LHCN-M2 (cell line): ENCODE measurements around the gene APCDD1. TPM values are rescaled to one million over a fixed set of nuclear protein-coding genes. Genes with fewer than 3 reads are reported as not detected.
"Not testable (repeated sequence)": the region's sequence is repeated elsewhere in the genome, so short reads cannot be mapped to it uniquely, and the experiment has no call there.

ENCODE experiments used
- DNase-seq: peaks from one replicate; pipeline ENCODE4 v3.0.0-alpha.2; 2012; ENCODE audit warnings: low read depth
- total RNA-seq: library from RNA; depleted of rRNA; stranded (reverse); fragments of >200 nt; gene quantifications from 2 replicates; pipeline ENCODE4 v1.2.3, GENCODE V29; 2014

Gene APCDD1
- total RNA-seq, 1 experiment from 2014 or later: 8.2 TPM

- no peak for DNase-seq
Observed at GRCh38 chr18:10490401-10491165, 36.1 kb downstream of the APCDD1 start.

- peak; percentile 70 for DNase-seq
Observed at GRCh38 chr18:10495936-10496335, 41.5 kb downstream of the APCDD1 start.

DNA sequence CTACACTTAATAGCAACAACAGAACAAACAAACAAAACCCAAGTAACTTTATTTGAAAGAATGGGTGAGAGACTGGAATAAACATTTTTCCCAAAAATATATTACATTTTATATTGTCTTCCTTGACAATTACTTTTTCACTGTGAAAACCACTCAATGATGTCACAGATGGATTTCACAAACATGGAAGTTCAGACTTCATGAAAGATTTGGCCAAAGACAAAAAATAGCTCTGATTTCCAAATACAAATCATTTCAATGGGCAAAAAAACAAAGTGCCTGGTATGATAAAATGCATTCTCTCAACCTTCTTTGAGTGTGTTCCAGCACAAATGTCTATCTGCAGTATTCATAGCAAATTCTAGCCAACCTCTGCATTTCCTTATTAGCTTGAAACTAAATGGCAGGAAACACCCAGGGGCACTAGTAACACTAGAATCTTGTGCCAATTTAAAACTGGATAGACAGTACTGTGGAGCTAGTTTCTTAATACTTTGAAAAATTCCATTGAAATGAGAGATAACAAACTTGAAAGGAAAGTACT is 42.8 kb downstream of the APCDD1 start:
- DNase-seq: no peak

DNA sequence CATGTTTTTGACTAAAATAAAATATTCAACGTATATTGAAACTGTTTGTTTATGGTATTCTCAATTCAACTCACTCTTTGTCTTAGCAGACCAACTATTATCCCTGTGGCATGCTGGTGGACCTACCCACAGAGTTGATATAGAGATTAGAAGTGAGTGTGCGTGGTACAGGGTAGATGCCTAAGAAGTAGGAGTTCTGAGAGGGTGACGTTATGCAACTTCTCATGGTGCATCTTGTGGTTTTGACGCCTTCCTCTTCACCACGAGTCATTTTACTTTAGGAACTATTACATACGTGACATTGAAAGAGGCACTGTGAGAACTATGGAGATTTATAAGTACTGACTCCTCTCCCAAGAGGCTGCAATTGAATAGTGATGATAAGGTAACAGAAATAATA is 44.8 kb downstream of the APCDD1 start:
- peak; percentile 14 for DNase-seq

DNA sequence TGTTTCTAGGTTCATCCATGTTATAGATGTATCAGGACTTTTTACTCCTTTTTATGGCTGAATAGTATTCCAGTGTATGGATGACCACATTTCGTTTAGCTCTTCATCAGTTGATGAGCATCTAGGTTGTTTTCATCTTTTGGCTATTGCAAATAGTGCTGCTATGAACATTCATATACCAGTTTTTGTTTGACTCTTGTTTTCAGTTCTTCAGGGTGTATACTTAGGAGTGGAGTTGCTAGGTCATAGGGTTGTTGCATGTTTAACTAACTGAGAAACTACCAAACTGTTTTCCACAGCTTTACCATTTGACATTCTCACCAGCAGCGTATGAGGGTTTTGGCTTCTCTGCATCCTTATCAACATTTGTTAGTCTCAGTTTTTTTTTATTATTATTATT is 45.6 kb downstream of the APCDD1 start:
- no peak for DNase-seq

- DNase-seq: no peak
Observed at GRCh38 chr18:10504723-10505122, 50.3 kb downstream of the APCDD1 start.

- DNase-seq: not testable (repeated sequence)
Observed at GRCh38 chr18:10505892-10506291, 51.5 kb downstream of the APCDD1 start.

- DNase-seq: no peak
Observed at GRCh38 chr18:10508591-10508990, 54.2 kb downstream of the APCDD1 start.

- DNase-seq: no peak
Observed at GRCh38 chr18:10511236-10511635, 56.8 kb downstream of the APCDD1 start.

DNA sequence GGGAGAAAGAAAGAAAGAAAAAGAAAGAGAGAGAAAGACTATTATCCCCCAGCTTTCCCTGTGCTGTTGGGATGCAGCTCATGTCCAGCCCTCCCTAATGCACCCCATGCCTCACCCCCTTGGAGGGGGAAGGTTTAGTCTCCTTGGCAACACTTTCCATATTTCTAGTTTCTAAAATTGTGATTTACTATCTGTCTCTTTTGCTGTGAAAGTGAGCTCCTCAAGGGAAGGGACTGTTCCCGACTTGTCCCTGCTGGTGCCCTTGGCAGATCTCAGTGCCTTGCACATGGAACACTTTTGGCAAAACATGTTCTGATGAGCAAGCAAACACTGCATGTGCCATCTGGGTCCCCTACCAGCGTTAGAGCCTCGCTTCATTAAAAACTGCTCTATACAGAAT is 59.6 kb downstream of the APCDD1 start:
- DNase-seq: no peak

GRCh38 chr18:10514601-10515000 is 60.2 kb downstream of the APCDD1 start:
- DNase-seq: no peak

- peak; percentile 5 for DNase-seq
Observed at GRCh38 chr18:10515456-10515855, 61.0 kb downstream of the APCDD1 start.

GRCh38 chr18:10516078-10516477 is 61.6 kb downstream of the APCDD1 start:
- no peak for DNase-seq

- peak; percentile 51 for DNase-seq
Observed at GRCh38 chr18:10518595-10519255, 64.3 kb downstream of the APCDD1 start.

- peak; percentile 4 for DNase-seq
Observed at GRCh38 chr18:10519366-10519765, 64.9 kb downstream of the APCDD1 start.

DNA sequence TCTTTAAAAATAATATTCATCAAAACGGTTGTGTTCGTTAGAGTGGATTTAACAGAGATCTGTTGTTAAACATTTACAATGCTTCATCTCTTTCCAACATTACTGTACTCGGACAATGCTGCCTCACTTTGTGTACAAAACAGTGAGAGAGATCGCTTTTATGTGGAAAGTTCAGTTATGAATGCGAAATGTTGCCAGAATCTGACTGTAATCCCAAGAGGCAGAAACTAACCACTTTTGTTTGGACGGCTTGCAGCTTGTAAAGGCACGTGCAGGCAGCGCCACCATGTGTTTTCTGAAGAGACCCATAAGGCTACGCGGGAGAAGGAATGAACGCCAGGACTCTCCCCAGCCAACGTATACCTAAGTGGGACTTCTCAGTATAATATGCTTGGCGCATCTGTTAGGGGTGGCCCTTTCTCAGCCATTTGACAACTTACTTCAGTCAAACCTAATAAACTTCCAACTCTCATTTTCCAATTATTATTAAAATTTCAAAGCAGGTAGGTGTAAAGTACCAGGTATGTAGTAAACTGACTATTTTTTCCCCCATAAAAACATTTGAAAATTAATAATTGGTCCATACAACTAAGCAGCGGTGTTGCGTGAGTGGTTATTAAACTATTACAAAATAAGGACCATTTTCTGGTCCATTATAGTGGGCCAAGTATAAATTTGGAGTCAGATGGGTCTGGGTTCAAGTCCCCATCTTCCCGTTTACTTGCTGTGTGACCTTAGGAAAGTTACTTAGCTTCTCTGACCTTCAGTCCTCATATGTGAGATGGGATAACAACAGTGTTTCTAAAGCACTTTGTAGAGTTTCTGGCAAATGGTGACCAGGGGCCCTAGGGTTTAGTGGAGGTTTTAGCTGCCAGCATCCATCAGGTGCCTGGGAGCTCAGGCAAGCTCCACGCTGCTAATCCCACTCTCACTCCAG is 65.8 kb downstream of the APCDD1 start:
- DNase-seq: peak; percentile 95

- DNase-seq: no peak
Observed at GRCh38 chr18:10521566-10521965, 67.1 kb downstream of the APCDD1 start.

DNA sequence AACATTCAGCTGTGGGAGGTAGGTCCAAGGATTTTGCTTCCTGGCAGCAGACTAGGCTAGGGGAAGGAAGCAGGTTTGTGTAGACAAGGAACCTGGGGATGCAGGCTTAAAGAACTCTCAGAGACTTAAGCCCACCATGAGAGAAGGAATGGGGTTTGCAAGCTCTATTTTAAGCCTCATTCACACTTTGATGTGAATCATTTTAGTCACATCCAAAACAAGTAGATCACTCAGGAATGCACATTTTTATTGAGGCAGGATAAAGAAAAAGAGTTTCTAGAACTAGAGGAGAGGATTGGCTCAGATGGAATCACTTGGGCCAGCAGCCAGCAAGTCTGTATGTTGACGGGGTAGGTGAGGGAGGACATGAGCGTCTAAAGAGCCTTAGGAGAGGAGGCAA is 68.1 kb downstream of the APCDD1 start:
- DNase-seq: no peak

GRCh38 chr18:10523544-10523943 is 69.1 kb downstream of the APCDD1 start:
- DNase-seq: no peak

DNA sequence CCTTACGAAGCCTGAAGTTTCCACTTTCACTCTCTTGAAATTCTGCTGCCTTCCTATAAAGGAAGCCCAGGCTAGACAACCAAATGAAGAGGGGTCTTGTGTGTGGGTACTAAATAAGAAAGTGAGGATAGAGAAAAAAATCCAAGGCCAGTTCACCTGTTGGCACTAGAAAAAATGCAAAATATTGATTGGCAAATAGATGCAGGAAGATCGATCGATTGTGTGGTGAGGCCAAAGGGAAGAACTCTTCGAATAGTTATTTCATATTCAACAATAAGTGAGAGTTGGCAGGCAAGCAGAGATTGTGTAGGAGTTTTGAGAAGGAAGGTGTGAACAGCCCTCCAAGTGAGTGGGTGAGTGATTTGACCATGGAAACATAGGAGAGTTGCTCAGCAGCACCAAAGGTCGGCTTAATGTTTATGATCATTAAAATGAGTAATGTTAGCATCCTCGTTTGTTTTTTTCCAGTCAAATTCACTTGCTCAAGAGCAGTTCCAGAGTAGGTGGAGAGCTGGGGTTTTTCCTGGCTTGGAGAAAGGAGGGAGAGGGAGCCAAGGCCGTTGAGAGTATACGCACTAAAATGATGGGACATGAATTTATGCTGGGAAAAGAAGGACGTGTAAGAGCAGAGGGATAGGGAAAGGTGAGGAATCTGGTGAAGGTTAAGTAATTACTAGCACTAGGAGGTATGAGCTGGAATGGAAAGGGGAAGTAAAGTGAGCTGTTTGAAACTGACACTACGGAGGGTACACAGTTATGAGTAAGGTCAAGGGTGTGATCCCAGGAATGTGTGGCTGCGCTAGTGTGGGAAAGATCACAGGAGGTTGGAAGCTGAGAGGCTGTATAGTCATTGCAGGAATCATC is 70.3 kb downstream of the APCDD1 start:
- DNase-seq: peak; percentile 83

DNA sequence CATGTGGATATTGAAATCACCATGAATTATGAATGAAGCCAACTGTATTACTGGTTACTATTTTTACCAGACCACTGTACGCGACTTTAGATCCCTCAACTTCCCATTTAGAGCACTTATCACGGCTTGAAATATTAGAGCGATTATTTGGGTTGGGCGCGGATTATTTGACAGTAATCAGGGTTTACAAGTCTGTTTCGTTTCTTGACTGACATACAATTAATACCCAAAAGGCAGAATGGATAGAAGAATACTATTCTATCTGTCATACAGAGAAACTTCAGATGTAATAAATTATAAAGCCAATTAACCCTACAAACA is 70.9 kb downstream of the APCDD1 start:
- no peak for DNase-seq
